ENCODE data around the gene SULT6B1.
A peak's percentile ranks its signal among the peaks of the same experiment; 100 is the strongest.
"Not testable (repeated sequence)": the region's sequence is repeated elsewhere in the genome, so short reads cannot be mapped to it uniquely, and the experiment has no call there.

Gene SULT6B1

GRCh38 chr2:37211212-37211611, 22.7 kb upstream of the SULT6B1 start:
- POLR2A ChIA-PET, result interaction anchor here (0.7 kb wide), 1 partner anchor 13 kb away, joined by 3 read pairs; no protein-coding TSS in a partner anchor
- Histone ChIP-seq H3K36me3 (ENCODE audit: control insufficient read depth in 2 of 2, insufficient read depth in 1 of 2, low read length in 2 of 2) (peaks cover 84 to 89% of the 10 kb centered on the region in 2 experiments), H3K27ac (ENCODE audit: extremely low read depth, low read depth, low read length) (no peak overlapping the region), H3K4me3 (ENCODE audit: low read depth, low read length) (no peak overlapping the region), H3K9me3 (ENCODE audit: control insufficient read depth, insufficient read depth, low read depth, low read length) (no peaks in the 10 kb centered on the region), H3K4me1 (ENCODE audit: control insufficient read depth, insufficient read depth, low read length) (no peaks in the 10 kb centered on the region)
- TF ChIP-seq REST (tag by site-specific recombination; IDR thresholded peaks at IDR 0.05), result no peak
- CTCF ChIA-PET, result interaction anchor here (1.3 kb wide), 1 partner anchor 43 kb away, joined by 3 read pairs; no protein-coding TSS in a partner anchor

- POLR2A ChIA-PET; H3K9me3 ChIP-seq (ENCODE audit: control insufficient read depth, insufficient read depth, low read depth, low read length); H3K27ac ChIP-seq (ENCODE audit: extremely low read depth, low read depth, low read length); H3K4me1 ChIP-seq (ENCODE audit: control insufficient read depth, insufficient read depth, low read length); H3K4me3 ChIP-seq (ENCODE audit: low read depth, low read length): not testable (repeated sequence)
- H3K36me3 ChIP-seq (ENCODE audit: control insufficient read depth in 2 of 2, insufficient read depth in 1 of 2, low read length in 2 of 2), result peaks cover 87 to 97% of the 10 kb centered on the region in 2 experiments
- CTCF ChIA-PET, result interaction anchor here (0.6 kb wide), 1 partner anchor 200 kb away, joined by 3 read pairs; no protein-coding TSS in a partner anchor
These were observed 18.3 kb upstream of the SULT6B1 start for GRCh38 chr2:37206760-37207159.

- POLR2A ChIA-PET, result no interaction called here
- TF ChIP-seq ZNF169 (tag by site-specific recombination; IDR thresholded peaks at IDR 0.05) (no peak), ZNF26 (tag by site-specific recombination; IDR thresholded peaks at IDR 0.05) (0 out of 2 replicates have a peak, but pooled peaks have one; percentile 28), ZNF157 (tag by site-specific recombination; IDR thresholded peaks at IDR 0.05) (no peak)
- H3K9me3 ChIP-seq (ENCODE audit: control insufficient read depth, insufficient read depth, low read depth, low read length), result 0 out of 2 replicates have a peak, but pooled peaks cover 3% of the 10 kb centered on the region
- no peak overlapping the region for H3K27ac ChIP-seq (ENCODE audit: extremely low read depth, low read depth, low read length)
- peaks cover 86 to 96% of the 10 kb centered on the region in 2 experiments for H3K36me3 ChIP-seq (ENCODE audit: control insufficient read depth in 2 of 2, insufficient read depth in 1 of 2, low read length in 2 of 2)
- CTCF ChIA-PET, result no interaction called here
- no peaks in the 10 kb centered on the region for H3K4me1 ChIP-seq (ENCODE audit: control insufficient read depth, insufficient read depth, low read length)
- H3K4me3 ChIP-seq (ENCODE audit: low read depth, low read length), result no peak overlapping the region
These were observed 17.3 kb upstream of the SULT6B1 start for GRCh38 chr2:37205689-37206341.

- H3K9me3 ChIP-seq (ENCODE audit: control insufficient read depth, insufficient read depth, low read depth, low read length); H3K4me3 ChIP-seq (ENCODE audit: low read depth, low read length); H3K4me1 ChIP-seq (ENCODE audit: control insufficient read depth, insufficient read depth, low read length); H3K27ac ChIP-seq (ENCODE audit: extremely low read depth, low read depth, low read length); POLR2A ChIA-PET: not testable (repeated sequence)
- CTCF ChIA-PET, result interaction anchor here (0.9 kb wide), 1 partner anchor 36 kb away, joined by 4 read pairs; no protein-coding TSS in a partner anchor
- peaks cover 83 to 96% of the 10 kb centered on the region in 2 experiments for H3K36me3 ChIP-seq (ENCODE audit: control insufficient read depth in 2 of 2, insufficient read depth in 1 of 2, low read length in 2 of 2)
These were observed 16.7 kb upstream of the SULT6B1 start for GRCh38 chr2:37205071-37205661.

- H3K36me3 ChIP-seq (ENCODE audit: control insufficient read depth in 2 of 2, insufficient read depth in 1 of 2, low read length in 2 of 2), result peaks cover 69 to 89% of the 10 kb centered on the region in 2 experiments
- 0 out of 2 replicates have a peak, but pooled peaks cover 3% of the 10 kb centered on the region for H3K9me3 ChIP-seq (ENCODE audit: control insufficient read depth, insufficient read depth, low read depth, low read length)
- H3K27ac ChIP-seq (ENCODE audit: extremely low read depth, low read depth, low read length), result no peak overlapping the region
- H3K4me3 ChIP-seq (ENCODE audit: low read depth, low read length), result no peak overlapping the region
- ChIA-PET CTCF (interaction anchor here (0.7 kb wide), 1 partner anchor 40 kb away, joined by 3 read pairs; no protein-coding TSS in a partner anchor), POLR2A (no interaction called here)
- H3K4me1 ChIP-seq (ENCODE audit: control insufficient read depth, insufficient read depth, low read length), result no peaks in the 10 kb centered on the region
- no peak for TF ChIP-seq ZNF140 (tag by site-specific recombination; IDR thresholded peaks at IDR 0.05)
- TF ChIP-seq ZNF280D (tag by site-specific recombination; IDR thresholded peaks at IDR 0.05), result no peak
- no peak for TF ChIP-seq ZNF768 (tag by site-specific recombination; IDR thresholded peaks at IDR 0.05)
- no peak for TF ChIP-seq ZNF157 (tag by site-specific recombination; IDR thresholded peaks at IDR 0.05)
- TF ChIP-seq SETDB1 (IDR thresholded peaks at IDR 0.05; ENCODE audit: insufficient read length, low read length), result peak; percentile 70
- no peak for TF ChIP-seq ZNF18 (tag by site-specific recombination; IDR thresholded peaks at IDR 0.05)
- TF ChIP-seq ZNF146 (tag by site-specific recombination; IDR thresholded peaks at IDR 0.05), result peak; percentile 96
- no peak for TF ChIP-seq ZNF785 (tag by site-specific recombination; IDR thresholded peaks at IDR 0.05)
These were observed 15.2 kb upstream of the SULT6B1 start for GRCh38 chr2:37203708-37204107.

All from HEK293 (cell line).